IMR-90 (cell line): ENCODE results near the gene THOP1. TPM values are rescaled to one million over a fixed set of nuclear protein-coding genes. Genes with fewer than 3 reads are reported as not detected.

Source experiments
- ATAC-seq: fragments of 200-7000 bp; cut with Tn5 transposase; 2 replicates; pipeline ENCODE4 v1.9.1; 2020; ENCODE audit warnings: low read depth, mild to moderate bottlenecking, moderate library complexity
- BruUV-seq: library from RNA; stranded (reverse); fragments of 400-500 nt; replicated peaks from 2 replicates; lab custom pipeline; 2021; lab: Mats Ljungman, UMichigan
- CTCF ChIA-PET: fragments of 300-600 bp; formaldehyde crosslinking; extraction: SDS; loops from one replicate; lab custom pipeline; 2021; ENCODE audit warnings: antibody characterized with exemption; lab: Yijun Ruan, JAX
- POLR2A ChIA-PET: fragments of 300-600 bp; sonication (Branson Sonifier 250); formaldehyde crosslinking; loops from one replicate; lab custom pipeline; 2022; ENCODE audit warnings: antibody characterized with exemption; ENCODE audit not compliant: unreplicated experiment; lab: Charles Lee
- DNase-seq: peaks from one replicate; pipeline ENCODE4 v3.0.0; 2013
- H2AFZ ChIP-seq: replicated peaks from 2 replicates; pipeline ENCODE3; 2013; ENCODE audit warnings: low read length, mild to moderate bottlenecking; ENCODE audit not compliant: poor library complexity
- H2AK5ac ChIP-seq: 2 replicates; pipeline ENCODE4 v1.6.1; 2013; ENCODE audit warnings: low read depth, low read length, inconsistent platforms
- H2AK9ac ChIP-seq: replicated peaks from 2 replicates; pipeline ENCODE3; 2013; ENCODE audit warnings: mild to moderate bottlenecking, low read depth, low read length, moderate library complexity; ENCODE audit not compliant: poor library complexity
- H2BK120ac ChIP-seq: 2 replicates; pipeline ENCODE4 v1.6.1; 2013; ENCODE audit warnings: low read depth, low read length, inconsistent platforms
- H2BK15ac ChIP-seq: 3 replicates; pipeline ENCODE4 v1.6.1; 2013; ENCODE audit warnings: low read depth, low read length, inconsistent platforms
- H2BK20ac ChIP-seq: 2 replicates; pipeline ENCODE4 v1.6.1; 2013; ENCODE audit warnings: low read depth, mild to moderate bottlenecking, inconsistent platforms, low read length, moderate library complexity
- H2BK5ac ChIP-seq: 2 replicates; pipeline ENCODE4 v1.6.1; 2013; ENCODE audit warnings: mild to moderate bottlenecking, low read depth, low read length, inconsistent platforms; ENCODE audit not compliant: poor library complexity, severe bottlenecking
- H3K14ac ChIP-seq: replicated peaks from 2 replicates; pipeline ENCODE4 v1.6.1; 2013; ENCODE audit warnings: low read depth, low read length, inconsistent platforms
- H3K18ac ChIP-seq: 2 replicates; pipeline ENCODE4 v1.6.1; 2013; ENCODE audit warnings: low read depth, low read length, control low read depth
- H3K23ac ChIP-seq: 2 replicates; pipeline ENCODE4 v1.6.1; 2013; ENCODE audit warnings: low read depth, low read length, inconsistent platforms
- H3K27ac ChIP-seq: 2 replicates; pipeline ENCODE4 v1.5.1; 2013; ENCODE audit warnings: mild to moderate bottlenecking, control low read depth, low read length; ENCODE audit not compliant: insufficient read depth
- H3K27me3 ChIP-seq: 2 replicates; pipeline ENCODE4 v1.6.1; 2013; ENCODE audit warnings: low read length; ENCODE audit not compliant: control insufficient read depth, insufficient read depth
- H3K36me3 ChIP-seq: 2 replicates; pipeline ENCODE4 v1.6.1; 2013; ENCODE audit warnings: low read length, mixed read lengths; ENCODE audit not compliant: control insufficient read depth, insufficient read depth
- H3K4ac ChIP-seq: 2 replicates; pipeline ENCODE4 v1.6.1; 2013; ENCODE audit warnings: low read depth, low read length, inconsistent platforms
- H3K4me1 ChIP-seq: 2 replicates; pipeline ENCODE4 v1.6.1; 2013; ENCODE audit warnings: low read length, mixed read lengths; ENCODE audit not compliant: control insufficient read depth, insufficient read depth
- H3K4me2 ChIP-seq: 2 replicates; pipeline ENCODE4 v1.6.1; 2013; ENCODE audit warnings: low read depth, mild to moderate bottlenecking, control low read depth, low read length, moderate library complexity
- H3K4me3 ChIP-seq: 2 replicates; pipeline ENCODE4 v1.5.1; 2013; ENCODE audit warnings: low read depth, mild to moderate bottlenecking, control low read depth, low read length, moderate library complexity; ENCODE audit not compliant: insufficient read depth
- H3K56ac ChIP-seq: 2 replicates; pipeline ENCODE4 v1.6.1; 2013; ENCODE audit warnings: low read length, inconsistent platforms; ENCODE audit not compliant: insufficient read depth; ENCODE audit errors: extremely low read depth
- H3K79me1 ChIP-seq, 2 experiments: 2 replicates each; pipeline ENCODE4 v1.6.1; 2013; ENCODE audit warnings: low read length in 2 of 2, inconsistent platforms in 1 of 2, low read depth in 1 of 2
- H3K9ac ChIP-seq: 2 replicates; pipeline ENCODE4 v1.6.1; 2013; ENCODE audit warnings: low read depth, low read length, control low read depth
- H3K9me1 ChIP-seq: 2 replicates; pipeline ENCODE4 v1.6.1; 2013; ENCODE audit warnings: low read length, inconsistent platforms; ENCODE audit not compliant: insufficient read depth
- H3K9me3 ChIP-seq: 2 replicates; pipeline ENCODE4 v1.6.1; 2013; ENCODE audit warnings: low read length; ENCODE audit not compliant: control insufficient read depth, insufficient read depth
- H4K20me1 ChIP-seq: 2 replicates; pipeline ENCODE4 v1.6.1; 2013; ENCODE audit warnings: low read length, inconsistent platforms; ENCODE audit not compliant: insufficient read depth
- H4K5ac ChIP-seq: 2 replicates; pipeline ENCODE4 v1.6.1; 2013; ENCODE audit warnings: mild to moderate bottlenecking, low read depth, low read length, control low read depth
- H4K8ac ChIP-seq, 2 experiments: 2 replicates each; pipeline ENCODE4 v1.6.1; 2013; ENCODE audit warnings: low read depth in 2 of 2, low read length in 2 of 2, control low read depth in 1 of 2, inconsistent platforms in 1 of 2
- H4K91ac ChIP-seq: 2 replicates; pipeline ENCODE4 v1.6.1; 2013; ENCODE audit warnings: low read depth, low read length, inconsistent platforms; ENCODE audit not compliant: insufficient read depth
- BHLHE40 ChIP-seq: fragments of 150-350 bp; IDR thresholded peaks from 2 replicates; pipeline ENCODE4 v1.6.1; 2016; ENCODE audit warnings: mild to moderate bottlenecking, low read depth, low read length
- FOS ChIP-seq: fragments of 150-350 bp; IDR thresholded peaks from 2 replicates; pipeline ENCODE4 v1.6.1; 2016; ENCODE audit warnings: low read depth, low read length
- MAZ ChIP-seq: IDR thresholded peaks from 2 replicates; pipeline ENCODE4 v1.6.1; 2012; ENCODE audit warnings: low read depth, mild to moderate bottlenecking, low read length, improper control_type of control experiment, moderate library complexity, borderline replicate concordance
- MXI1 ChIP-seq: IDR thresholded peaks from 2 replicates; pipeline ENCODE4 v1.6.1; 2012; ENCODE audit warnings: low read depth, mild to moderate bottlenecking, low read length, moderate library complexity, borderline replicate concordance
- NFE2L2 ChIP-seq: fragments of 150-350 bp; IDR thresholded peaks from 2 replicates; pipeline ENCODE4 v1.6.1; 2016; ENCODE audit warnings: low read depth, mild to moderate bottlenecking, low read length
- RAD21 ChIP-seq: IDR thresholded peaks from 2 replicates; pipeline ENCODE4 v1.6.1; 2012; ENCODE audit warnings: low read length, improper control_type of control experiment
- RCOR1 ChIP-seq: IDR thresholded peaks from 2 replicates; pipeline ENCODE4 v1.6.1; 2012; ENCODE audit warnings: mild to moderate bottlenecking, low read length, improper control_type of control experiment; ENCODE audit not compliant: insufficient replicate concordance
- RFX5 ChIP-seq: IDR thresholded peaks from 2 replicates; pipeline ENCODE4 v1.8.0; 2012; ENCODE audit warnings: low read depth, mild to moderate bottlenecking, low read length, moderate library complexity
- USF2 ChIP-seq: fragments of 150-350 bp; IDR thresholded peaks from 2 replicates; pipeline ENCODE4 v1.6.1; 2017; ENCODE audit warnings: mild to moderate bottlenecking, antibody characterized with exemption, low read length, low read depth
- WGBS, 2 experiments: methylation state at CpG; one replicate each; pipeline versions ENCODE4 v1.1.5 to v1.1.7; 2013; ENCODE audit warnings: missing lambda C conversion rate in 2 of 2; ENCODE audit not compliant: insufficient read length in 1 of 2; ENCODE audit errors: extremely low coverage in 2 of 2; 5-methylcytosine and 5-hydroxymethylcytosine counted together
- dilution Hi-C: fragments of 300-500 bp; cut with HindIII; formaldehyde crosslinking; loops from one replicate; pipeline ENCODE4 v1.14.3; 2018; ENCODE audit warnings: low sequenced_read_pairs; ENCODE audit not compliant: unreplicated experiment
- in situ Hi-C: fragments of 300-500 bp; cut with MboI; formaldehyde crosslinking; loops from 3 replicates; pipeline ENCODE4 v1.14.3; 2019; ENCODE audit warnings: low sequenced_read_pairs, inconsistent platforms, mixed read lengths
- intact Hi-C: fragments of 100-400 bp; cut with micrococcal nuclease; formaldehyde crosslinking; loops from 2 replicates; pipeline ENCODE4 v1.10.0; 2022
- polyA plus RNA-seq, 3 experiments: library from polyadenylated mRNA; depleted of rRNA; stranded (reverse); fragments of >200 nt; gene quantifications; 2 replicates each; pipeline ENCODE4 v1.2.3, GENCODE V29; 2012; ENCODE audit warnings: low replicate concordance in 1 of 3
- total RNA-seq: library from RNA; depleted of rRNA; stranded (reverse); fragments of >200 nt; gene quantifications from 2 replicates; pipeline ENCODE4 v1.2.3, GENCODE V29; 2012

THOP1 gene
- total and polyA plus RNA-seq, 2 of the 4 experiments (the other 2 are of a cell fraction): 57.5 to 91.9 TPM

DNA sequence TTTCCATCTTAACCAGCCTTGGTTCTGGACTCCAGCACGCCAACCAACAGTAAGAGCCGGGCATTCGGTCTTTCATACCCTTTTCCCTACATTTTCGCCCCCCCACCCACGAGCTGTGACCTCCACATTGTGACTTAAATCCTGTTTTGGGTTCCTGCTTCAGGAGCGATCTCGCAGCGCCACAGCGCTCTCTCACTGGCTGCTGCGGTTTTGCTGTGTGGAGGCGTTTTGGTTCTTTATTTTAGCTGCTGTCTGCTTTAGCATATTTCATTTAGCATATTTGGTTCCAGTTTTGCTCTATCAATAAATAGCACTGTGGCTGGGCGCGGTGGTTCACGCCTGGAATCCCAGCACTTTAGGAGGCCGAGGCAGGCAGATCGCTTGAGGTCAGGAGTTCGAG lies 25.9 kb upstream of the THOP1 start:
- no peak overlapping the region for H3K56ac ChIP-seq
- no peak overlapping the region for H2AK9ac ChIP-seq
- ATAC-seq: no peak
- H3K36me3 ChIP-seq: peaks cover 76% of the 10 kb centered on the region
- no peak overlapping the region for H4K5ac ChIP-seq
- H3K27me3 ChIP-seq: no peaks in the 10 kb centered on the region
- H3K79me1 ChIP-seq: peaks cover 0 to 13% of the 10 kb centered on the region in 2 experiments; a peak in 3 of 4 replicates
- CTCF ChIA-PET: no interaction called here
- no peak overlapping the region for H3K4ac ChIP-seq
- no peak overlapping the region for H3K4me3 ChIP-seq
- H2BK5ac ChIP-seq: no peak overlapping the region
- H3K27ac ChIP-seq: no peak overlapping the region
- no TSS peak for BruUV-seq
- 90% methylated on average over 2 of the region's 17 CpGs; no CpG with 5 or more reads in 1 of the 2 experiments for WGBS, 2 experiments
- TF ChIP-seq USF2: no peak
- TF ChIP-seq NFE2L2: no peak
- no peak for TF ChIP-seq BHLHE40
- no peak for TF ChIP-seq MXI1
- no peak for TF ChIP-seq FOS
- no peak for TF ChIP-seq RAD21
- TF ChIP-seq RCOR1: no peak
- no peak for TF ChIP-seq RFX5
- TF ChIP-seq MAZ: no peak
- no peak overlapping the region for H2BK120ac ChIP-seq
- no peak overlapping the region for H2BK20ac ChIP-seq
- H2AK5ac ChIP-seq: no peak overlapping the region
- H3K4me1 ChIP-seq: no peaks in the 10 kb centered on the region
- no peak overlapping the region for H3K14ac ChIP-seq
- H4K20me1 ChIP-seq: peaks cover 3% of the 10 kb centered on the region
- no peak overlapping the region for H3K23ac ChIP-seq
- H4K91ac ChIP-seq: no peak overlapping the region
- POLR2A ChIA-PET: no interaction called here
- H3K9ac ChIP-seq: no peak overlapping the region
- no peak overlapping the region for H3K18ac ChIP-seq
- in situ Hi-C loops (no loop called here), dilution Hi-C loops (no loop called here), intact Hi-C loops (no loop called here)
- H3K4me2 ChIP-seq: no peak overlapping the region
- no peak overlapping the region for H2AFZ ChIP-seq
- no peak for DNase-seq
- no peak overlapping the region for H4K8ac ChIP-seq
- no peaks in the 10 kb centered on the region; the same call in 1 of the 2 replicates for H3K9me1 ChIP-seq
- H2BK15ac ChIP-seq: no peak overlapping the region
- no peaks in the 10 kb centered on the region for H3K9me3 ChIP-seq
